Measurements from ENCODE around the gene CEP128. TPM values are rescaled to one million over a fixed set of nuclear protein-coding genes. Genes with fewer than 3 reads are reported as not detected.

Gene CEP128
- total RNA-seq, 2 experiments from 2014 or later = 30.0 to 32.9 TPM

GRCh38 chr14:80944861-80945617, 3.5 kb upstream of the CEP128 start:
- H3K27me3 Mint-ChIP-seq = peaks cover 8% of the 10 kb centered on the region
- peaks cover 15% of the 10 kb centered on the region for H3K4me1 Mint-ChIP-seq
- no peak overlapping the region for H3K4me3 Mint-ChIP-seq
- no peak overlapping the region for H3K27ac Mint-ChIP-seq
- peaks cover 5% of the 10 kb centered on the region for H3K36me3 Mint-ChIP-seq
- H3K9me3 Mint-ChIP-seq = peaks cover 3% of the 10 kb centered on the region
- DNase-seq = no peak
- POLR2A ChIA-PET = no interaction called here
- no peak for ATAC-seq (ENCODE audit: low read depth)

GRCh38 chr14:80942191-80942600, 658 bp upstream of the CEP128 start:
- DNase-seq (no peak), ATAC-seq (ENCODE audit: low read depth) (peak; percentile 44)
- POLR2A ChIA-PET = interaction anchor here (0.7 to 2.3 kb wide), 5 partner anchors 12 to 279 kb away, joined by 3 to 25 read pairs (median 4); partner anchors contain the start of gene GTF2A1
- peaks cover 9% of the 10 kb centered on the region for H3K36me3 Mint-ChIP-seq
- no peaks in the 10 kb centered on the region for H3K27me3 Mint-ChIP-seq
- H3K4me3 Mint-ChIP-seq = peak overlapping the region; percentile 94
- H3K9me3 Mint-ChIP-seq = peaks cover 3% of the 10 kb centered on the region
- H3K4me1 Mint-ChIP-seq = peaks cover 23% of the 10 kb centered on the region
- H3K27ac Mint-ChIP-seq = peak overlapping the region; percentile 82

- no peak overlapping the region for H3K27ac Mint-ChIP-seq
- POLR2A ChIA-PET = interaction anchor here (0.8 to 0.9 kb wide), 2 partner anchors 9 to 20 kb away, joined by 3 to 5 read pairs; no protein-coding TSS in a partner anchor
These were observed 1.4 kb downstream of the CEP128 start for GRCh38 chr14:80940146-80940545.

GRCh38 chr14:80933686-80934085, 7.9 kb downstream of the CEP128 start:
- no peak overlapping the region for H3K4me3 Mint-ChIP-seq
- no peak for ATAC-seq (ENCODE audit: low read depth)
- no peak for DNase-seq
- H3K9me3 Mint-ChIP-seq = peaks cover 8% of the 10 kb centered on the region
- peaks cover 51% of the 10 kb centered on the region for H3K36me3 Mint-ChIP-seq
- no peak overlapping the region for H3K27ac Mint-ChIP-seq
- no peaks in the 10 kb centered on the region for H3K27me3 Mint-ChIP-seq
- peaks cover 44% of the 10 kb centered on the region for H3K4me1 Mint-ChIP-seq
- POLR2A ChIA-PET = interaction anchor here (0.6 to 1.1 kb wide), 2 partner anchors 23 to 237 kb away, joined by 3 read pairs; no protein-coding TSS in a partner anchor

More at GRCh38 chr14:80940146-80940545, 1.4 kb downstream of the CEP128 start:
- ATAC-seq (ENCODE audit: low read depth) (peak; percentile 12), DNase-seq (no peak)
- Mint-ChIP-seq H3K4me1 (peaks cover 27% of the 10 kb centered on the region), H3K9me3 (no peaks in the 10 kb centered on the region), H3K36me3 (peaks cover 10% of the 10 kb centered on the region), H3K4me3 (peak overlapping the region; percentile 44), H3K27me3 (no peaks in the 10 kb centered on the region)

- Mint-ChIP-seq H3K27ac (peak overlapping the region; percentile 2), H3K9me3 (peaks cover 8% of the 10 kb centered on the region), H3K4me1 (peaks cover 44% of the 10 kb centered on the region), H3K4me3 (no peak overlapping the region), H3K36me3 (peaks cover 53% of the 10 kb centered on the region), H3K27me3 (no peaks in the 10 kb centered on the region)
- DNase-seq = no peak
- POLR2A ChIA-PET = interaction anchor here (0.6 kb wide), 1 partner anchor 24 kb away, joined by 3 read pairs; no protein-coding TSS in a partner anchor
- no peak for ATAC-seq (ENCODE audit: low read depth)
These were observed 8.3 kb downstream of the CEP128 start for GRCh38 chr14:80933282-80933681.

- peaks cover 66% of the 10 kb centered on the region for H3K36me3 Mint-ChIP-seq
- peak overlapping the region; percentile 87 for H3K27ac Mint-ChIP-seq
- H3K4me1 Mint-ChIP-seq = peaks cover 56% of the 10 kb centered on the region
- no peaks in the 10 kb centered on the region for H3K27me3 Mint-ChIP-seq
- peak overlapping the region; percentile 64 for H3K4me3 Mint-ChIP-seq
- no peak for DNase-seq
- POLR2A ChIA-PET = interaction anchor here (1.0 to 3.1 kb wide), 4 partner anchors 9 to 290 kb away, joined by 3 to 25 read pairs (median 4); partner anchors contain the start of genes CEP128 and GTF2A1
- peaks cover 10% of the 10 kb centered on the region for H3K9me3 Mint-ChIP-seq
- ATAC-seq (ENCODE audit: low read depth) = peak; percentile 97
These were observed 10.6 kb downstream of the CEP128 start for GRCh38 chr14:80930836-80931389.

- Mint-ChIP-seq H3K27ac (peak overlapping the region; percentile 87), H3K9me3 (peaks cover 10% of the 10 kb centered on the region), H3K36me3 (peaks cover 71% of the 10 kb centered on the region), H3K4me3 (peak overlapping the region; percentile 64), H3K27me3 (no peaks in the 10 kb centered on the region), H3K4me1 (peaks cover 62% of the 10 kb centered on the region)
- POLR2A ChIA-PET = interaction anchor here (1.0 to 3.1 kb wide), 3 partner anchors 12 to 291 kb away, joined by 3 to 25 read pairs (median 3); partner anchors contain the start of genes CEP128 and GTF2A1
- ATAC-seq (ENCODE audit: low read depth) (no peak), DNase-seq (no peak)
These were observed 11.4 kb downstream of the CEP128 start for GRCh38 chr14:80930095-80930494.

- Mint-ChIP-seq H3K4me1 (peaks cover 52% of the 10 kb centered on the region), H3K27ac (no peak overlapping the region), H3K36me3 (peaks cover 68% of the 10 kb centered on the region), H3K4me3 (no peak overlapping the region), H3K27me3 (no peaks in the 10 kb centered on the region), H3K9me3 (peaks cover 13% of the 10 kb centered on the region)
- no peak for DNase-seq
- no peak for ATAC-seq (ENCODE audit: low read depth)
- POLR2A ChIA-PET = no interaction called here
These were observed 14.2 kb downstream of the CEP128 start for GRCh38 chr14:80927083-80927989.

- Mint-ChIP-seq H3K9me3 (peaks cover 13% of the 10 kb centered on the region), H3K27me3 (no peaks in the 10 kb centered on the region), H3K4me1 (peaks cover 47% of the 10 kb centered on the region), H3K4me3 (no peak overlapping the region), H3K27ac (no peak overlapping the region), H3K36me3 (peaks cover 63% of the 10 kb centered on the region)
- POLR2A ChIA-PET = interaction anchor here (0.6 kb wide), 1 partner anchor 139 kb away, joined by 5 read pairs; no protein-coding TSS in a partner anchor
- DNase-seq (no peak), ATAC-seq (ENCODE audit: low read depth) (no peak)
These were observed 15.0 kb downstream of the CEP128 start for GRCh38 chr14:80926397-80927082.

GRCh38 chr14:80924365-80925103, 17.0 kb downstream of the CEP128 start:
- H3K27ac Mint-ChIP-seq = peak overlapping the region; percentile 11
- POLR2A ChIA-PET = no interaction called here
- no peaks in the 10 kb centered on the region for H3K27me3 Mint-ChIP-seq
- peaks cover 31% of the 10 kb centered on the region for H3K4me1 Mint-ChIP-seq
- DNase-seq = no peak
- no peak for ATAC-seq (ENCODE audit: low read depth)
- no peak overlapping the region for H3K4me3 Mint-ChIP-seq
- H3K9me3 Mint-ChIP-seq = peaks cover 13% of the 10 kb centered on the region
- H3K36me3 Mint-ChIP-seq = peaks cover 55% of the 10 kb centered on the region

- H3K27ac Mint-ChIP-seq = no peak overlapping the region
- H3K9me3 Mint-ChIP-seq = peaks cover 5% of the 10 kb centered on the region
- H3K36me3 Mint-ChIP-seq = peaks cover 45% of the 10 kb centered on the region
- no peak for DNase-seq
- no peak for ATAC-seq (ENCODE audit: low read depth)
- H3K4me3 Mint-ChIP-seq = no peak overlapping the region
- peaks cover 29% of the 10 kb centered on the region for H3K4me1 Mint-ChIP-seq
- no peaks in the 10 kb centered on the region for H3K27me3 Mint-ChIP-seq
- POLR2A ChIA-PET = no interaction called here
These were observed 18.2 kb downstream of the CEP128 start for GRCh38 chr14:80923368-80923767.

GRCh38 chr14:80919622-80920021, 21.9 kb downstream of the CEP128 start:
- H3K4me1 Mint-ChIP-seq = peaks cover 7% of the 10 kb centered on the region
- H3K4me3 Mint-ChIP-seq = no peak overlapping the region
- no peaks in the 10 kb centered on the region for H3K27me3 Mint-ChIP-seq
- no peaks in the 10 kb centered on the region for H3K9me3 Mint-ChIP-seq
- H3K27ac Mint-ChIP-seq = no peak overlapping the region
- H3K36me3 Mint-ChIP-seq = peaks cover 36% of the 10 kb centered on the region
- DNase-seq = no peak
- no peak for ATAC-seq (ENCODE audit: low read depth)
- POLR2A ChIA-PET = no interaction called here
